Medulla oblongata (tissue), 1 donor: ENCODE data around the gene UCK1.

Experiments
- DNase-seq: peaks from one replicate; pipeline ENCODE4 v3.0.0-alpha.2; 2015; ENCODE audit errors: extremely low spot score

Gene UCK1

DNA sequence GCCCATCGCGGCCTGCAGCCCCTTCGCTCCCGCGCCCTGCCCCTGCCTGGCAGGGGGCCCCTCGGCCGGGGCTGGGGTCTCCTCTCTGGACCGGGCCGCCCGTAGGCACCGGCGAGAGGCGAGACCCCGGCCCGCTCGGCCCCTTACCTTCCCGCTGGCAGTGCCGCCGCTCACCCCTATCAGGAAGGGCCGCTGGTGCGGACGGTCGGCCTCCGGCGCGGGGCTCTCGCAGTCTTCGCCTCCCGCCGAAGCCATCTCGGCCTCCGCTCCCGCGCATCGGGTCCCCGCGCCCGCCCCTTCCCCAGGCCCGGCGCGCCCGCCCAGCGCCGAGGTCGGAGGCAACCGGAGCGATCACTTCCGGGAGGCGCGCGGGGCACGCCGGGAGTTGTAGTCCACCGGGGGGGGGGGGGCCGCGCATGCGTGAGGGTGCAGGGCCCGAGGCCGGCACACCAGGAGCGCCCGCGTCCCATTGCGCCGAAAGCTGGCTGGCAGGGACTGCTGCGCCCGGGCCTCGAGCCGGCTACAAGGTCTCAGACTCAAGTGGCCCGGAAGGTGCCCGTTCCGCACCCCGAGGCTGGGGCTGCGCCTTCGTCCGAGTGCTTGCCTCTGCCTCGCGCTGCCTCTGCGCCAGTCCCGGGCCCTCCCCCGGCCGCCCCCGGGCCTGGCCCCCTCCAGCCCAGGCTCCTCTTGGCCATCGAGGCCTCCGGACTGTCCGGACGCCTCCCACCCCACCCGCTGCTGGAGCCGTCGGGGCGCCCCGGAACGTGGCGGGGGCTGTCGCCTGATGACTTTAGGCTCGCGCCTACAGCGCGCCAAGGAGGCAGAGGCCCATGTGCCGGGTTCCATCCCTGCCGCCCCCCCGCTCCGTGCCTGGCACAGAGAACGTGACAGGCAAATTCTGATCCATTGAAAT is at the start of gene UCK1:
UCK1 (minus strand) TSS at position 344 of the 913 bp plus-strand sequence; CDS start at position 255, 89 bp downstream.
- DNase-seq, result peak; percentile 82

GRCh38 chr9:131580358-131580757 is 49.3 kb upstream of the UCK1 start:
- no peak for DNase-seq

DNA sequence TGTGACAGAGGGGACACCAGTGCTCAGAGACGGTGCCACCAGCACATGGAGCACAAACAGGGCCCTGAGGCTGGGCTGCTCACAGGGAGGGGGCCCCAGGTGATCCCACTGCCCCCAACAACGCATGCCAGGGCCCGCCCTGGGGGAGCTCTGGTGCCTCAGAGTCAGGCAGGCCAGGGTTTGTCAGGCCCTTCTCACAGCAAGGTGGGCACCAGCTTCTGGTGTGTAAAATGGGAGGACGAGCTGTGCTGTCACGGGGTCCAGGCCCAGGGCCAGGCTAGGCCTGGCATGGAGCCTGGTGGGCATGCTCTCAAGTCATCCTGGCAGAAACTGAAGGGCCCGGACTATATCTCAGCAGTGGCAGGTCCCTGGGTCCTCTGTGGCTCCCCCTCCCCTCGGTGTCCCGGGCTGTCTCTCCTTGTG is 48.7 kb upstream of the UCK1 start:
- peak; percentile 48 for DNase-seq

- peak; percentile 63 for DNase-seq
These were observed 47.9 kb upstream of the UCK1 start for GRCh38 chr9:131578731-131579504.

GRCh38 chr9:131578021-131578420 is 47.0 kb upstream of the UCK1 start:
- DNase-seq, result no peak

GRCh38 chr9:131577005-131578000 is 46.2 kb upstream of the UCK1 start:
- DNase-seq, result no peak

GRCh38 chr9:131575946-131576853 is 45.1 kb upstream of the UCK1 start:
- no peak for DNase-seq

DNA sequence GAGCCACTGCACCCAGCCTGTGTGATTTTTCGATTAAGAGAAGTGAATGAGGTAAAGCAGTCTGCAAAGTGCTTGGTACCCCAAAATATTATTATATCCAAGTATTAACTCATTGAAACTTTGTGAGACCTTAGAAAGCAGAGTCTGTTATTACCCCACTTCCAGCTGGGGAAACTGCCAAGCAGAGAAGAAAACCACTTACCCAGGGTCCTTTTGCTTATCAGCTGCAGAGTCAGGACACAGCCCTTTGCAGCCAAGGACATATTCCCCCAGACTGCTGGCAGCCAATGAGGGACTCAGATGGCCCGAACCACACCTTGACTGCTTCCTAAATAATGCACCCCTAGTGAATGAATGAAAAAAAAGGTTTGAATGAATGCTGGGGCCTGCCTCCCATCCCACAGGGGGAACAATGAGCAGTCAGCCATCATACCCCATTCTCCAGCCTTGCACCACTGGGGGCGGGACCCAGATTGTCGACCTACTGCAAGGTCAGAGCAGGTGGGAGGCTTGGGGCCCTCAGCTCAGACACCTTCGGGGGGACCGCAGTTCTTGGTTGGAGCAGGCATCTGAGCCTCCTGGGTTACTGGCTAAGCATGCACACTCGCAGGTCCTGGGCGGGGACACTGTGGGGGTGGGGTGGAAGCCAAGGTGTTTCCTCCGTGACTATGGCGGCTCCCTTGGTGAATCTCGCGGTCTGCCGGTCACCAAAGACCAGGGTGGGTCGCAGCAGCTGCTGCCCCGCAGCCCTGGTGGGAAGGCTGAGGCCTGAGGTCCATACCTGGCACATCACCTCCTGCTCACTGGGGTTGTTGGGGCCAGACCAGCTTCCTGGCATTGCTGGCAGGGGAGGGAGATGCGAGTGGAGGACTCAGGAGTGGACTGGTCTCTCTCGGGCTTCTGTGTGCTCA is 43.9 kb upstream of the UCK1 start:
- DNase-seq, result no peak

GRCh38 chr9:131567910-131568309 is 36.8 kb upstream of the UCK1 start:
- DNase-seq, result no peak

DNA sequence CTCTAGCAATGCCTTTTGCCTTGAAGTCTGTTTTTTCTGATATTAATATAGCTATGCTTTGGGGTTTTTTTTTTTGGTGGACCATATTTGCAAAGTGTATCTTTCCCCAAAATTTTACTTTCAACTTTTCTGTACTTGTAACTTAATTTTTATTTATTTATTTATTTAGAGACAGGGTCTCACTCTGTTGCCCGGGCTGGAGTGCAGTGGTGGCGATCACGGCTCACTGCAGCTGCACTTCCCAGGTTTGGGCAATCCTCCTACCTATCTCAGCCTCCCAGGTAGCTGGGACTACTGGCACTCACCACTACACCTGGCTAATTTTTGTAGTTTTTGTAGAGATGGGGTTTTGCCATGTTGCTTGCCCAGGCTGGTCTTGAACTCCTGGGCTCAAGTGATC is 35.1 kb upstream of the UCK1 start:
- no peak for DNase-seq

DNA sequence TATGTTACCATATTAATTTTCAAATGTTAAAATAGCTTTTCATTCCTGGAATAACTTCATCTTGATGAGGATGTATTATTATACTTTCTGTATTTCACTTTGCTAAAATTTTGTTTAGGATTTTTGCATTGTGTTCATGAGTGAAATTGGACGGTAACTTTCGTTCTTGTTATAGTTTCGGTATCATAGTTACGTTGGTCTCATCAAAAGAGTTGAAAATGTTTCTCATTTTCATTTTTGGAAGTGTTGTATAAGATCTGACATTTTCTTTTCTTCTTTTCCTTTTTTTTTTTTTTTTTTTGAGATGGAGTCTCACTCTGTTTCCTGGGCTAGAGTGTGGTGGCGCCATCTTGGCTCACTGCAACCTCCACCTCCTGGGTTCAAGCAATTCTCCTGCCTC is 34.3 kb upstream of the UCK1 start:
- DNase-seq, result no peak

GRCh38 chr9:131562032-131562959 is 31.2 kb upstream of the UCK1 start:
- DNase-seq, result no peak

DNA sequence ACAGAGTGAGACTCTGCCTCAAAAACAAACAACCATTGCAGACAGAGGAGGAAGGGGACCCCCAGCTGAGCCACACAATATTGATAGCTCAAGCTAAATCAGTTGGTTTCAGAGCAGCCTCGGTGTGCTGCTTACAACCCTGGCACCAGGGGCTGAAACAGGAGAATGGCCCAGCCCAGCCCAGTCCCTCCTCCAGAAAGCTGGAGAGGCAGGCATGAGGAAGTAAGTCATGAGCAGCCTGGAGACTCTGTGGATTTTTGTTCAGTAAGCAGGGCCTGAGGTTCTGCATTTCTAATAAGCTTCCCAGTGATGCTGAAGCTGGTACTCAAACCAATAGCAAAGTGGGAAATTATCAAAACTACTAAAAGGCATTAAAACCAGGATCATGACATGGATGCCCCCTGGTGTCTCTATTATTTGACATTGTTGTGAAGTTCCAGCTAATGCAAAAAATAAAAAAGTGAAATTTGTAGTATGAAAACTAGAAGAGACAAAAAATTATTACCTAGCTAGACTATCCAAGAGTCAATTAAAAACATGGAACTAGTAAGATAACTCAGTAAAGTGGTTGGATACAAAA is 28.4 kb upstream of the UCK1 start:
- no peak for DNase-seq

DNA sequence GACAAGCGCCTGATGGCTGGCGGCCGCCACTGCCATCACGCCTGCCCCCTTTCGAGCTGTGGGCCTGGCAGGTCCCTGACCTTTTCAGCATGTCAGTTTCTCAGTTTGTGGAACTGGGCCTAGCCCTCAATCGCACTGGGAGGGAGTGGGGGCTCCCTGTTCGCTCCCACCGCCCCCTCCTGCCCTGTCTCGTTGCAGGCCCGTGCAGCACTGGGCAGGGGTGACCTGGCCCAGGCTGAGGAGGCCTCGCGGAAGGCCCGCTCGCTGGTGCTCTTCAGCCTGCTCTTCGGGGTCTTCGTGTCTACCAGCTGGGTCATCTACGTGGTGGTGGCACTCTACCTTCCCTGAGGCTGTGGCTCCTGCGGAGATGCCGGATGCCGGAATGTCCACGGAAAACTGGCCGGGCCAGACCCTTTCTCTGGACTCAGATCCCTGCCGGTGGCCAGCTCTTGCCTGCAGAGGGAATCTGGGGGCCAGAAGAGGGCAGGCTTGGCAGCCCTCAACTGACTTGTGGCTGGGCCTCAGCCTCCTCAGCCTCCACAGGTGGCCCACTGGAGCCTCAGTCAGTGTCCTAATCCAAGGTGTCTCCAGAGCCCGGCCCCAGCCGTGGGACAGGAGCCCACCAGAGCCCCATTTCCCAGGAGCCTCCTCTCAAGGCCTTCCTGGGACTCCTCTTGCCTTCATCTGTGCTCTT is 26.9 kb upstream of the UCK1 start:
- no peak for DNase-seq

DNA sequence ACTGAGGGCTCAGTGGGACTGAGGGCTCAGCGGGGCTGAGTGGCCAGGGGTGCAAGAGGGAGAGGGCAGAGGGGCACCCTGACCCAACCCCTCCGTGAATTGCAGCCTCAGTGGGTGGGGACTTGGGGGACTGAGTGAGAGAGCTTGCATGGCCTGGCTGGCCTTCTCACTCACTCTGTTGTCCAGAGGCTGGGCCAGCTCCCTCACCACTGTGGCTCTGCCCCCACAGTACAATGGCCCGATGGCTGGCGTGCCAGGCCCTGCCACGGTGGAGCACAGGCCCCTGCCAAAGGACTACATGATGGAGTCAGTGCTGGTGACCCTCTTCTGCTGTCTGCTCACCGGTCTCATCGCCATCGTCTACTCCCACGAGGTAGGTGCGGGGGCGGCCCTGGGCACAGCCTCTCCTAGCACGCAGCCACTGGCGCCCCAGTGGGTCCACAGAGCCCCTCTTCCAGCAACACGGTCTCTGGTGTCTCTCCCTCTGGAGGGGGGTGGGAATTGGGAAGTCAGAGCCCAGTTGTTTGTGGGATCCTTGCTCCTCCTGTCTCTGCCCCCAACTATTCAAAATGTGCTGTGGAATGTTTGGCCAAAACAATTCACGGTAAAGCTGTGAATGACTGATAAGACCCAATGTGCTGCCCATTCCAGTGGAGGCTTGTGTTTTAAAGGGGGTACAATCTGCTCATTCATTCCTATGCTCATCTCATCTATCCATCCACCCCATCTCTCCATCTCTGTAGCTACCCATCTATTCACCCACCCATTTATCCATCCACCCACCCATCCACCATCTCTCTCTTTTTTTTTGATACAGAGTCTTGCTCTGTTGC is 25.0 kb upstream of the UCK1 start:
- DNase-seq, result no peak

DNA sequence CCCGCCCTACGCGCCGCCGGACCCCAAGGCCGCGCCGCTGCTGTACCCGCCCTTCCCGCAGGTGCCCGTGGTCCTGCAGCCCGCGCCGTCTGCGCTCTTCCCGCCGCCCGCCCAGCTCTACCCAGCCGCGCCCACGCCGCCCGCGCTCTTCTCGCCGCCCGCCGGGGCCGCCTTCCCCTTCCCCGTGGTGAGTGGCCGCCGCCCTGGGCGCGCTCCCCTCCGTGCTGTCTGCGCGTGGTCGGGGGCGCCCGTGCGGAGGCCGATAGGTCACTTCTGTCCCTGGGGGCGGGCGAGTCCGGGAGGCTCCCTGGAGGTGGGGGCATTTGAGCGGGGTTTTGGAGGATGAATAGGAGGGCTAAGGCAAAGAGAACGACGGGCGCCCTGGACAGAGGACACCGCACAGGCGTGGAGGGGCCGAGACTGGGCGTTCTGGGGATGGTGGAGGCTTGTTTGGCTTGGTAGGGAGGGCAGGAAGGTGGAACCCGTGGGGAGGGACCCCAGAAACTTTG is 23.8 kb upstream of the UCK1 start:
- no peak for DNase-seq
